ENCODE results near the gene HECW1. TPM values are rescaled to one million over a fixed set of nuclear protein-coding genes. Genes with fewer than 3 reads are reported as not detected.

Gene HECW1
- total RNA-seq, 2 experiments from 2014 or later: not detected

- peaks cover 5% of the 10 kb centered on the region for H3K27me3 Mint-ChIP-seq
- DNase-seq (no peak), ATAC-seq (no peak)
- no peaks in the 10 kb centered on the region for H3K4me1 Mint-ChIP-seq
- H3K27ac Mint-ChIP-seq: no peak overlapping the region
- no peaks in the 10 kb centered on the region for H3K9me3 Mint-ChIP-seq (ENCODE audit: low read depth)
- no peaks in the 10 kb centered on the region for H3K36me3 Mint-ChIP-seq
- CTCF ChIA-PET: no interaction called here
- H3K4me3 Mint-ChIP-seq: no peak overlapping the region
Observed at GRCh38 chr7:43290978-43291377, 178.5 kb downstream of the HECW1 start.

- H3K27me3 Mint-ChIP-seq: peaks cover 12% of the 10 kb centered on the region
- CTCF ChIA-PET: no interaction called here
- no peaks in the 10 kb centered on the region for H3K36me3 Mint-ChIP-seq
Observed at GRCh38 chr7:43291789-43292188, 179.3 kb downstream of the HECW1 start.

GRCh38 chr7:43292384-43292783 is 179.9 kb downstream of the HECW1 start:
- CTCF ChIA-PET: no interaction called here
- H3K27me3 Mint-ChIP-seq: peaks cover 13% of the 10 kb centered on the region
- DNase-seq (no peak), ATAC-seq (no peak)
- no peaks in the 10 kb centered on the region for H3K4me1 Mint-ChIP-seq
- H3K4me3 Mint-ChIP-seq: no peak overlapping the region
- no peaks in the 10 kb centered on the region for H3K36me3 Mint-ChIP-seq
- no peak overlapping the region for H3K27ac Mint-ChIP-seq
- no peaks in the 10 kb centered on the region for H3K9me3 Mint-ChIP-seq (ENCODE audit: low read depth)

More at GRCh38 chr7:43291789-43292188, 179.3 kb downstream of the HECW1 start:
- Mint-ChIP-seq H3K4me3 (no peak overlapping the region), H3K4me1 (no peaks in the 10 kb centered on the region), H3K9me3 (ENCODE audit: low read depth) (no peaks in the 10 kb centered on the region), H3K27ac (no peak overlapping the region)
- ATAC-seq: no peak
- DNase-seq: no peak

- Mint-ChIP-seq H3K27me3 (peaks cover 16% of the 10 kb centered on the region), H3K4me1 (no peaks in the 10 kb centered on the region), H3K27ac (no peak overlapping the region), H3K4me3 (no peak overlapping the region), H3K36me3 (no peaks in the 10 kb centered on the region), H3K9me3 (ENCODE audit: low read depth) (no peaks in the 10 kb centered on the region)
- CTCF ChIA-PET: no interaction called here
- no peak for ATAC-seq
- peak; percentile 28 for DNase-seq
Observed at GRCh38 chr7:43294080-43294630, 181.7 kb downstream of the HECW1 start.

GRCh38 chr7:43295429-43295828 is 183.0 kb downstream of the HECW1 start:
- no peaks in the 10 kb centered on the region for H3K4me1 Mint-ChIP-seq
- DNase-seq: peak; percentile 31
- H3K36me3 Mint-ChIP-seq: no peaks in the 10 kb centered on the region
- H3K9me3 Mint-ChIP-seq (ENCODE audit: low read depth): no peaks in the 10 kb centered on the region
- H3K27me3 Mint-ChIP-seq: peaks cover 25% of the 10 kb centered on the region
- CTCF ChIA-PET: no interaction called here
- H3K27ac Mint-ChIP-seq: no peak overlapping the region
- no peak for ATAC-seq
- no peak overlapping the region for H3K4me3 Mint-ChIP-seq

- CTCF ChIA-PET: no interaction called here
- no peaks in the 10 kb centered on the region for H3K9me3 Mint-ChIP-seq (ENCODE audit: low read depth)
- H3K4me3 Mint-ChIP-seq: no peak overlapping the region
- DNase-seq: peak; percentile 8
- no peak overlapping the region for H3K27ac Mint-ChIP-seq
- no peak for ATAC-seq
- no peaks in the 10 kb centered on the region for H3K4me1 Mint-ChIP-seq
- peaks cover 27% of the 10 kb centered on the region for H3K27me3 Mint-ChIP-seq
- no peaks in the 10 kb centered on the region for H3K36me3 Mint-ChIP-seq
Observed at GRCh38 chr7:43296306-43296705, 183.9 kb downstream of the HECW1 start.

- Mint-ChIP-seq H3K4me3 (no peak overlapping the region), H3K36me3 (no peaks in the 10 kb centered on the region), H3K9me3 (ENCODE audit: low read depth) (no peaks in the 10 kb centered on the region), H3K27ac (no peak overlapping the region), H3K4me1 (peaks cover under 1% of the 10 kb centered on the region), H3K27me3 (peaks cover 28% of the 10 kb centered on the region)
- CTCF ChIA-PET: no interaction called here
- DNase-seq: no peak
- no peak for ATAC-seq
Observed at GRCh38 chr7:43298617-43299016, 186.2 kb downstream of the HECW1 start.

GRCh38 chr7:43300121-43300520 is 187.7 kb downstream of the HECW1 start:
- Mint-ChIP-seq H3K27ac (no peak overlapping the region), H3K36me3 (no peaks in the 10 kb centered on the region), H3K4me3 (no peak overlapping the region), H3K4me1 (peaks cover 4% of the 10 kb centered on the region), H3K9me3 (ENCODE audit: low read depth) (no peaks in the 10 kb centered on the region), H3K27me3 (peaks cover 25% of the 10 kb centered on the region)
- ATAC-seq (no peak), DNase-seq (no peak)
- CTCF ChIA-PET: no interaction called here

- Mint-ChIP-seq H3K36me3 (no peaks in the 10 kb centered on the region), H3K4me3 (no peak overlapping the region), H3K9me3 (ENCODE audit: low read depth) (no peaks in the 10 kb centered on the region), H3K4me1 (peaks cover 5% of the 10 kb centered on the region), H3K27me3 (peaks cover 21% of the 10 kb centered on the region), H3K27ac (no peak overlapping the region)
- ATAC-seq: no peak
- peak; percentile 34 for DNase-seq
- CTCF ChIA-PET: no interaction called here
Observed at GRCh38 chr7:43302211-43302711, 189.8 kb downstream of the HECW1 start.

- peaks cover 5% of the 10 kb centered on the region for H3K4me1 Mint-ChIP-seq
- no peaks in the 10 kb centered on the region for H3K36me3 Mint-ChIP-seq
- H3K9me3 Mint-ChIP-seq (ENCODE audit: low read depth): no peaks in the 10 kb centered on the region
- ATAC-seq (no peak), DNase-seq (no peak)
- peaks cover 20% of the 10 kb centered on the region for H3K27me3 Mint-ChIP-seq
- no peak overlapping the region for H3K4me3 Mint-ChIP-seq
- CTCF ChIA-PET: no interaction called here
- no peak overlapping the region for H3K27ac Mint-ChIP-seq
Observed at GRCh38 chr7:43302773-43303460, 190.5 kb downstream of the HECW1 start.

- Mint-ChIP-seq H3K27me3 (peaks cover 20% of the 10 kb centered on the region), H3K4me1 (peaks cover 5% of the 10 kb centered on the region), H3K9me3 (ENCODE audit: low read depth) (no peaks in the 10 kb centered on the region), H3K27ac (no peak overlapping the region), H3K4me3 (no peak overlapping the region), H3K36me3 (no peaks in the 10 kb centered on the region)
- no peak for ATAC-seq
- CTCF ChIA-PET: interaction anchor here (1.4 kb wide), 1 partner anchor 47 kb away, joined by 3 read pairs; no protein-coding TSS in a partner anchor
- no peak for DNase-seq
Observed at GRCh38 chr7:43303740-43304241, 191.3 kb downstream of the HECW1 start.

GRCh38 chr7:43306404-43306803 is 194.0 kb downstream of the HECW1 start:
- Mint-ChIP-seq H3K4me3 (no peak overlapping the region), H3K4me1 (peaks cover 5% of the 10 kb centered on the region), H3K9me3 (ENCODE audit: low read depth) (no peaks in the 10 kb centered on the region), H3K27me3 (peaks cover 8% of the 10 kb centered on the region), H3K36me3 (no peaks in the 10 kb centered on the region), H3K27ac (no peak overlapping the region)
- DNase-seq (no peak), ATAC-seq (no peak)
- CTCF ChIA-PET: no interaction called here

- DNase-seq (no peak), ATAC-seq (no peak)
- H3K4me3 Mint-ChIP-seq: no peak overlapping the region
- no peaks in the 10 kb centered on the region for H3K9me3 Mint-ChIP-seq (ENCODE audit: low read depth)
- H3K27me3 Mint-ChIP-seq: peaks cover 10% of the 10 kb centered on the region
- no peaks in the 10 kb centered on the region for H3K36me3 Mint-ChIP-seq
- peaks cover 5% of the 10 kb centered on the region for H3K4me1 Mint-ChIP-seq
- no peak overlapping the region for H3K27ac Mint-ChIP-seq
- CTCF ChIA-PET: no interaction called here
Observed at GRCh38 chr7:43307522-43307921, 195.1 kb downstream of the HECW1 start.

All from activated CD8-positive, alpha-beta memory T cell treated with anti-CD3 and anti-CD28 coated beads, Interleukin-2, amount 10 ng/mL, durations not matched to agents 7 days and 5 days (primary cell).